Skin epidermis (tissue), 12 donors: ENCODE data around the gene FCHSD2.
A peak's percentile ranks its signal among the peaks of the same experiment; 100 is the strongest.
"Not testable (repeated sequence)": the region's sequence is repeated elsewhere in the genome, so short reads cannot be mapped to it uniquely, and the experiment has no call there.

Experiments used
- H3K27ac ChIP-seq, 21 experiments: fragments of 200-600 bp; sonication (generic) in 11 of 21; one replicate each; pipeline ENCODE4 v1.5.0; 2020; ENCODE audit warnings: mild to moderate bottlenecking in 3 of 21, inconsistent platforms in 2 of 21, moderate library complexity in 2 of 21
- H3K4me3 ChIP-seq, 7 experiments: fragments of 200-600 bp; sonication (generic) in 2 of 7; one replicate each; pipeline ENCODE4 v1.5.0; 2020; ENCODE audit warnings: inconsistent platforms in 2 of 7, mild to moderate bottlenecking in 2 of 7, moderate library complexity in 1 of 7

The FCHSD2 gene

DNA sequence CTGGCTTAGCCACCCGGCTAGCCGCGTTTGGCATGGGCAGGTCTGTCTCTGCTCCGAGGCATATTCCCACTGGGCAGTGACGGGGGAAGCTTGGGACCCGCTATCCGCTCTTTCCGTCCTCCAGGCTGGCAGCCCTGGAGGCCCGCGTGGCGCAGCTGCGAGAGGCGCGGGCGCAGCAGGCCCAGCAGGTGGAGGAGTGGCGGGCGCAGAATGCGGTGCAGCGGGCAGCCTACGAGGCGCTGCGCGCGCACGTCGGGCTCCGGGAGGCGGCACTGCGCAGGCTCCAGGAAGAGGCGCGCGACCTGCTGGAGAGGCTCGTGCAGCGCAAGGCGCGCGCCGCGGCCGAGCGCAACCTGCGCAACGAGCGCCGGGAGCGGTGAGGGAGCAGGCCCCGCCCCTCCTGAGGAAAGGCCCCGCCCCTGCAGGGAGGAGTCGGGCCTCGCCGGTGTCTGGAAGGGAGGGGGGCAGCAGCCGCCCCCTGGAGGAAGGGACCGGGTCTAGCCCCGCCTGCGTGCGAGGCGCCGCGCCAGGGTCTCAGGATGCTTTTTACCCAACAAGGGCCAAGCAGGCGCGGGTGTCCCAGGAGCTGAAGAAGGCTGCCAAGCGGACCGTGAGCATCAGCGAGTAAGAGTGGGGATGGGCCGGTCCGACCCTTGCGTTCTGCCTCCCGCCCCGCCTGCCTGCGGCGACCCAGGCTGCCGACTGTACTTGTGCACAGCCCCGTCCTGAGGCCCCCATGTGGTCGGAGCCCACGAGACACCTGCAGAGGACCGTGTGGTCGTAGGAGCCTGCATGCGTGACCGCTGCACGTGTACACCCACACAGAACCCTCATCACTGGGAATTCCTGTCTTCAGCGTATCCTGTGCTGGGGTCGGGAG lies 320.0 kb downstream of the FCHSD2 start:
- Histone ChIP-seq H3K4me3 (peak overlapping the region; percentile 14 to 47 (median 38)), H3K27ac (peak overlapping the region in 20 of 21 experiments; percentile 34 to 92 (median 77))

- Histone ChIP-seq H3K4me3 (peak overlapping the region; percentile 14 to 47 (median 38)), H3K27ac (peak overlapping the region; percentile 34 to 92 (median 77))
Observed at GRCh38 chr11:72821221-72821919, 320.7 kb downstream of the FCHSD2 start.

DNA sequence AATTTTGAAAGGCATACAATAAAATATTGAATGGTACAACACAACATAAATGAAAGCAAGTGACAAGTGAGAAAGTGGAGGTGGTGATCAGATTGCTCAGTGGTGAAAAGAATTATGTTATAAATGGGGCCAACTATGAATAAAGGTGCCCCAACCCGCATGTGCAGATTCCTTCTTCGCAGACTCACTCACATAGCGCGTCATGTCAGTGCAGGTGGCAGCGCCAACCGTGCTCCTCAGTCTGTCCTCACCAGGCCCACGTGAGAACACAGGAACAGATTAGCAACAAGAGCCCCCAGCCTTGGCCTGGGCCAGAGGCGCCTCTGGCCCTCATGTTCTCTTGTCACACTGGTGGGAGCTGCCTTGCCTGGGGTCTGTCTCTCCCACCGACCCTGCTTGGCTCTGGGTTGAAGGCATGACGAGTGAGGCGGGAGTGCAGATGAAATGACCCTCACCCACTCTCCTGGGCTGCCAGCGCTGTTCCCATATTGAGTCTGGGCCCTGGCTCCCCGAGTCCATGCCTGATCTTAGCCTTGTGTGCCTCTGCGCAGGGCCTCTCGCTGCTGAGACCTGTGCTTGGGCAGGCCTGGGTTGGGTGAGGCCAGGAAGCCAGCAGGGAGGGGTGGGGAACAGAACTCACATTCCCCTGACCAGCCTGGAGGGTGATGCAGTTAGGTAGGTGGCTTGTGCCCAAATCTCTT lies 321.5 kb downstream of the FCHSD2 start:
- Histone ChIP-seq H3K27ac (peak overlapping the region in 18 of 21 experiments; percentile 63 to 92 (median 77)), H3K4me3 (no peak overlapping the region)

GRCh38 chr11:72818971-72819370 lies 323.1 kb downstream of the FCHSD2 start:
- Histone ChIP-seq H3K4me3 (no peak overlapping the region), H3K27ac (peak overlapping the region in 2 of 21 experiments; percentile 10 to 64)

DNA sequence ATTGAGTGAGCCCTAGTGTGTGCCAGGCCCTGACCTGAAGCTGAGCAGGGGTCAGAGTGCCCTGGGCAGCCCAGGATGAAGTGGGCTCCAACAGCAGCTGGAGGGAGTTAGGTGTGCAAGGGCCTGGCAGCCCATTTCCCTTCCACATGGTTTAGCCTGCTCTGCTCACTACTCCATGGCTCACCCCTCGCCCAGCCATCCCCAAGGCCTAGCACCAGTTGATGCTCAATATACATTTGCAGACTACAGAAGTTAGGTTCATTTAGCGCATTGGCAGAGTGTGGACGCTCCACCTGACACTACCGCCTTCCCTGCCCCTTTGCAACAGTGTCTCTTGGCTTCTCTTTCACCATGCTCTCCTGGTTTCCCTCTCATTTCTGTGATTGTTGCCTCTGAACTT lies 324.2 kb downstream of the FCHSD2 start:
- H3K27ac ChIP-seq = no peak overlapping the region

GRCh38 chr11:72816404-72816990 lies 325.6 kb downstream of the FCHSD2 start:
- peak overlapping the region in 16 of 21 experiments; percentile 12 to 100 (median 96) for H3K27ac ChIP-seq
- H3K4me3 ChIP-seq = peak overlapping the region in 4 of 7 experiments; percentile 66 to 92 (median 84)

More for the DNA sequence above, 324.2 kb downstream of the FCHSD2 start:
- H3K4me3 ChIP-seq = no peak overlapping the region

DNA sequence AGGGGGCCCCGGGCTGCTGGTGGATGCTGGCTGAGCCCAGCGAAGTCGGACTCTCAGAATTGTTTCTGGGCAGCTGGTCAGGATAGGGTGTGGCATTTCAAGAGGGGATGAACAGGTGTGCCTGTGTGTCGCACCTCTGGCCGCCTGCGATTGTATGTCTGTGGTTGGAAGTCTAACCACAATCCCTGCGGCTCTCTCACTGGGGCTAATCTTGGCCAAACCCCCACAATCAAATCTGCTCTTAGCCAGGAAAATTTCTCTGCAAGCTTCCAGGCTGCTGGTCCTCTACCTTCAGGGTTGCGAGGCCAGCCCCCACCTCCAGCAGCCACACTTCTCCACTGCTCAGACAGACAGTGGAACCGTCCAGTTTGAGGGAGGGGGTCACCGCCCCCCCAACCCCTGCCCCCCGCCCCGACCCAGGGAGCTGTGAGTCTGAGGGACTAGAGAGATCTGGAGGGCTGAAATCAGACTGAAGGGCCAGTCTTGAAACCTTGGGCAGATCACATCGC lies 327.0 kb downstream of the FCHSD2 start:
- peak overlapping the region; percentile 66 to 92 (median 85) for H3K4me3 ChIP-seq
- H3K27ac ChIP-seq = peak overlapping the region; percentile 20 to 100 (median 98)

- peak within 1 kb of the TSS; percentile 65 to 100 (median 98) for H3K27ac ChIP-seq
- H3K4me3 ChIP-seq = peak within 1 kb of the TSS; percentile 66 to 92 (median 85)
Observed at GRCh38 chr11:72814286-72815109, 327.6 kb downstream of the FCHSD2 start, which contains the start of gene ATG16L2. ATG16L2 (plus strand) TSS chr11:72814411; CDS start chr11:72814446, 35 bp downstream.

- H3K4me3 ChIP-seq = peak overlapping the region; percentile 66 to 92 (median 85)
Observed at GRCh38 chr11:72813740-72814285, 328.3 kb downstream of the FCHSD2 start.

GRCh38 chr11:72812967-72813739 lies 329.0 kb downstream of the FCHSD2 start:
- Histone ChIP-seq H3K27ac (peak overlapping the region; percentile 65 to 100 (median 98)), H3K4me3 (peak overlapping the region; percentile 66 to 92 (median 85))

More at GRCh38 chr11:72813740-72814285, 328.3 kb downstream of the FCHSD2 start:
- peak overlapping the region; percentile 65 to 100 (median 98) for H3K27ac ChIP-seq

- peak overlapping the region in 17 of 21 experiments; percentile 38 to 100 (median 99) for H3K27ac ChIP-seq
Observed at GRCh38 chr11:72812604-72812966, 329.5 kb downstream of the FCHSD2 start.

GRCh38 chr11:72811686-72812085 lies 330.4 kb downstream of the FCHSD2 start:
- peak overlapping the region in 3 of 21 experiments; percentile 24 to 98 (median 97) for H3K27ac ChIP-seq
- H3K4me3 ChIP-seq = not testable (repeated sequence)

More at GRCh38 chr11:72812604-72812966, 329.5 kb downstream of the FCHSD2 start:
- peak overlapping the region in 6 of 7 experiments; percentile 66 to 92 (median 86) for H3K4me3 ChIP-seq

GRCh38 chr11:72808331-72808798 lies 333.8 kb downstream of the FCHSD2 start:
- H3K4me3 ChIP-seq = no peak overlapping the region

DNA sequence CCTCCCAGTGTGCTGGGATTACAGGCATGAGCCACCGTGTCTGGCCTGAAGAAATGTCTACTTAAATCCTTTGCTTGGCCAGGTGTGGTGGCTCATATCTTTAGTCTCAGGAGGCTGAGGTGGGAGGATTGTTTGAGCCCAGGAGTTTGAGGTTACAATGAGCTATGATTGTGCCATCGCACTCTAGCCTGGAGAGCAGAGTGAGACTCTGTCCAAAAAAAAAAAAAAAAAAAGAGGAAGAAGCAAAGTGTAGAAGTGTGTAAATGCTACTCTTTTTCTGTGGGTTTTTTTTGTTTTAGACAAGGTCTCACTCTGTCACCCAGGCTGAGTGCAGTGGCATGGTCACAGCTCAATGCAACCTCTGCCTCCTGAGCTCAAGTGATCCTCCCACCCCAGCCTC lies 334.3 kb downstream of the FCHSD2 start:
- H3K27ac ChIP-seq = peak overlapping the region in 9 of 21 experiments; percentile 40 to 77 (median 61)
- H3K4me3 ChIP-seq = no peak overlapping the region

More at GRCh38 chr11:72808331-72808798, 333.8 kb downstream of the FCHSD2 start:
- peak overlapping the region in 5 of 21 experiments; percentile 46 to 73 (median 52) for H3K27ac ChIP-seq

- Histone ChIP-seq H3K4me3 (no peak overlapping the region), H3K27ac (peak overlapping the region in 9 of 21 experiments; percentile 40 to 77 (median 61))
Observed at GRCh38 chr11:72807021-72807693, 335.0 kb downstream of the FCHSD2 start.

DNA sequence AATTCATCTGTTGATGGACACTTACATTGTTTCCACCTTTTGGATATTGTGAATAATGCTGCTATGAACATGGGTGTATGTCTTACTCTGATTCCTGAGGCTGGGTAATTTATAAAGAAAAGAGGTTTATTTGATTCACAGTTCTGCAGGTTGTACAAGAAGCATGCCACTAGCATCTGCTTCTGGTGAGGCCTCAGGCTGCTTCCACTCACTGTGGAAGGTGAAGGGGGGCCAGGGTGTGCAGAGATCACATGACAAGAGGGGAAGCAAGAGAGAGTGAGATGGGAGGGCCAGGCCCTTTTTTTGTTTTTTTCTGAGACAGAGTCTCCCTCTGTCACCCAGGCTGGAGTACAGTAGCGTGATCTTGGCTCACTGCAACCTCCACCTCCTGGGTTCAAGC lies 335.7 kb downstream of the FCHSD2 start:
- not testable (repeated sequence) for H3K4me3 ChIP-seq
- H3K27ac ChIP-seq = peak overlapping the region in 6 of 21 experiments; percentile 19 to 62 (median 48)
